M059J (cell line): ENCODE data around the gene LHFPL3. TPM values are rescaled to one million over a fixed set of nuclear protein-coding genes. Genes with fewer than 3 reads are reported as not detected.

Source experiments
- DNase-seq: peaks from one replicate; pipeline ENCODE4 v3.0.0-alpha.2; 2012; ENCODE audit warnings: low read depth
- total RNA-seq: library from RNA; depleted of rRNA; stranded (reverse); fragments of >200 nt; shearing (Covaris generic); gene quantifications from 2 replicates; pipeline ENCODE4 v1.2.3, GENCODE V29; 2014

Gene LHFPL3
- total RNA-seq, 1 experiment from 2014 or later: not detected

GRCh38 chr7:104371216-104371979 is 43.0 kb downstream of the LHFPL3 start:
- DNase-seq: no peak

GRCh38 chr7:104371980-104372357 is 43.6 kb downstream of the LHFPL3 start:
- no peak for DNase-seq

GRCh38 chr7:104382616-104383015 is 54.2 kb downstream of the LHFPL3 start:
- DNase-seq: no peak

GRCh38 chr7:104386943-104387342 is 58.5 kb downstream of the LHFPL3 start:
- DNase-seq: no peak

GRCh38 chr7:104388222-104388621 is 59.8 kb downstream of the LHFPL3 start:
- no peak for DNase-seq

- no peak for DNase-seq
Observed at GRCh38 chr7:104395162-104395561, 66.8 kb downstream of the LHFPL3 start.

- DNase-seq: no peak
Observed at GRCh38 chr7:104397442-104397841, 69.0 kb downstream of the LHFPL3 start.

GRCh38 chr7:104408371-104408770 is 80.0 kb downstream of the LHFPL3 start:
- no peak for DNase-seq

GRCh38 chr7:104410742-104411141 is 82.3 kb downstream of the LHFPL3 start:
- DNase-seq: no peak

- DNase-seq: no peak
Observed at GRCh38 chr7:104412911-104413310, 84.5 kb downstream of the LHFPL3 start.

GRCh38 chr7:104414216-104414615 is 85.8 kb downstream of the LHFPL3 start:
- DNase-seq: no peak

- DNase-seq: no peak
Observed at GRCh38 chr7:104415700-104416099, 87.3 kb downstream of the LHFPL3 start.

- no peak for DNase-seq
Observed at GRCh38 chr7:104416866-104417393, 88.5 kb downstream of the LHFPL3 start.

GRCh38 chr7:104431930-104432329 is 103.5 kb downstream of the LHFPL3 start:
- no peak for DNase-seq

GRCh38 chr7:104434129-104434528 is 105.7 kb downstream of the LHFPL3 start:
- DNase-seq: no peak

- DNase-seq: no peak
Observed at GRCh38 chr7:104442481-104442880, 114.1 kb downstream of the LHFPL3 start.

GRCh38 chr7:104444017-104444416 is 115.6 kb downstream of the LHFPL3 start:
- no peak for DNase-seq

- no peak for DNase-seq
Observed at GRCh38 chr7:104445393-104445792, 117.0 kb downstream of the LHFPL3 start.

- no peak for DNase-seq
Observed at GRCh38 chr7:104450861-104451260, 122.5 kb downstream of the LHFPL3 start.

GRCh38 chr7:104453190-104453589 is 124.8 kb downstream of the LHFPL3 start:
- no peak for DNase-seq

- DNase-seq: no peak
Observed at GRCh38 chr7:104458875-104459274, 130.5 kb downstream of the LHFPL3 start.

- DNase-seq: no peak
Observed at GRCh38 chr7:104469166-104469820, 140.9 kb downstream of the LHFPL3 start.

- DNase-seq: no peak
Observed at GRCh38 chr7:104480529-104480928, 152.1 kb downstream of the LHFPL3 start.
